ENCODE results near the gene HAUS3.
"Not testable (repeated sequence)": the region's sequence is repeated elsewhere in the genome, so short reads cannot be mapped to it uniquely, and the experiment has no call there.

The HAUS3 gene

GRCh38 chr4:2219233-2219760 is 22.6 kb downstream of the HAUS3 start:
- DNase-seq (ENCODE audit: low spot score) = no peak

- no peak for DNase-seq (ENCODE audit: low spot score)
These were observed 23.5 kb downstream of the HAUS3 start for GRCh38 chr4:2218436-2218835.

- DNase-seq (ENCODE audit: low spot score) = no peak
These were observed 24.2 kb downstream of the HAUS3 start for GRCh38 chr4:2217726-2218125.

- no peak for DNase-seq (ENCODE audit: low spot score)
These were observed 29.1 kb downstream of the HAUS3 start for GRCh38 chr4:2212831-2213230.

- not testable (repeated sequence) for DNase-seq (ENCODE audit: low spot score)
These were observed 39.1 kb downstream of the HAUS3 start for GRCh38 chr4:2202789-2203188.

- no peak for DNase-seq (ENCODE audit: low spot score)
These were observed 47.4 kb downstream of the HAUS3 start for GRCh38 chr4:2194496-2194895.

- no peak for DNase-seq (ENCODE audit: low spot score)
These were observed 48.6 kb downstream of the HAUS3 start for GRCh38 chr4:2193326-2193725.

- DNase-seq (ENCODE audit: low spot score) = no peak
These were observed 55.1 kb downstream of the HAUS3 start for GRCh38 chr4:2186865-2187172.

- no peak for DNase-seq (ENCODE audit: low spot score)
These were observed 55.6 kb downstream of the HAUS3 start for GRCh38 chr4:2186133-2186864.

- DNase-seq (ENCODE audit: low spot score) = no peak
These were observed 58.5 kb downstream of the HAUS3 start for GRCh38 chr4:2183394-2183793.

GRCh38 chr4:2182994-2183393 is 58.9 kb downstream of the HAUS3 start:
- no peak for DNase-seq (ENCODE audit: low spot score)

- DNase-seq (ENCODE audit: low spot score) = no peak
These were observed 61.5 kb downstream of the HAUS3 start for GRCh38 chr4:2180410-2180809.

GRCh38 chr4:2179717-2180116 is 62.2 kb downstream of the HAUS3 start:
- DNase-seq (ENCODE audit: low spot score) = no peak

- no peak for DNase-seq (ENCODE audit: low spot score)
These were observed 62.9 kb downstream of the HAUS3 start for GRCh38 chr4:2178986-2179385.

All from hematopoietic multipotent progenitor cell treated with erythropoietin and hydrocortisone succinate and interleukin-3 and kit ligand, for 17 days (in vitro differentiated cells).